Occipital lobe (tissue), 1 donor: ENCODE measurements around the gene AKAP5. TPM values are rescaled to one million over a fixed set of nuclear protein-coding genes. Genes with fewer than 3 reads are reported as not detected.

ENCODE experiments used
- total RNA-seq: library from RNA; depleted of rRNA; stranded (reverse); fragments of >200 nt; gene quantifications from one replicate; pipeline ENCODE4 v1.2.3, GENCODE V29; 2014

Gene AKAP5
- total RNA-seq, 1 donor from 2014 or later, result 31.7 TPM

Other genes starting within 250 kb of the AKAP5 start
- 1.4 TPM for gene ESR2, start 171.1 kb upstream of the AKAP5 start, total RNA-seq
- 27.9 TPM for gene MTHFD1, start 77.1 kb upstream of the AKAP5 start, total RNA-seq
- gene ZBTB25, start 38.3 kb downstream of the AKAP5 start, total RNA-seq, result 17.2 TPM
- gene ZBTB1, start 39.3 kb downstream of the AKAP5 start, total RNA-seq, result 47.6 TPM
- 7.6 TPM for gene HSPA2, start 75.2 kb downstream of the AKAP5 start, total RNA-seq
- gene PPP1R36, start 84.5 kb downstream of the AKAP5 start, total RNA-seq, result 1.4 TPM
- gene PLEKHG3, start 238.9 kb downstream of the AKAP5 start, total RNA-seq, result 6.2 TPM